HG03066 (cell line): ENCODE measurements around the gene ADH1C.

Source experiments
- ATAC-seq: cut with Tn5 transposase; IDR thresholded peaks from one replicate; pipeline ENCODE4 v1.9.1; 2021; ENCODE audit warnings: low read depth; ENCODE audit not compliant: unreplicated experiment

The ADH1C gene

GRCh38 chr4:99305638-99306400, 46.7 kb downstream of the ADH1C start:
- no peak for ATAC-seq

- ATAC-seq: no peak
Measured at GRCh38 chr4:99301376-99302164, 51.0 kb downstream of the ADH1C start.

GRCh38 chr4:99300934-99301333, 51.6 kb downstream of the ADH1C start:
- no peak for ATAC-seq

GRCh38 chr4:99293357-99293756, 59.2 kb downstream of the ADH1C start:
- ATAC-seq: no peak

- no peak for ATAC-seq
Measured at GRCh38 chr4:99290848-99291786, 61.4 kb downstream of the ADH1C start, which contains the start of gene ADH1A. ADH1A (minus strand) TSS chr4:99290985; CDS start chr4:99290914, 71 bp downstream.
